ENCODE results near the gene YY1AP1.

- TF ChIP-seq POLR2AphosphoS5 (IDR thresholded peaks at IDR 0.05) = no peak
- TF ChIP-seq, protein P1, sequence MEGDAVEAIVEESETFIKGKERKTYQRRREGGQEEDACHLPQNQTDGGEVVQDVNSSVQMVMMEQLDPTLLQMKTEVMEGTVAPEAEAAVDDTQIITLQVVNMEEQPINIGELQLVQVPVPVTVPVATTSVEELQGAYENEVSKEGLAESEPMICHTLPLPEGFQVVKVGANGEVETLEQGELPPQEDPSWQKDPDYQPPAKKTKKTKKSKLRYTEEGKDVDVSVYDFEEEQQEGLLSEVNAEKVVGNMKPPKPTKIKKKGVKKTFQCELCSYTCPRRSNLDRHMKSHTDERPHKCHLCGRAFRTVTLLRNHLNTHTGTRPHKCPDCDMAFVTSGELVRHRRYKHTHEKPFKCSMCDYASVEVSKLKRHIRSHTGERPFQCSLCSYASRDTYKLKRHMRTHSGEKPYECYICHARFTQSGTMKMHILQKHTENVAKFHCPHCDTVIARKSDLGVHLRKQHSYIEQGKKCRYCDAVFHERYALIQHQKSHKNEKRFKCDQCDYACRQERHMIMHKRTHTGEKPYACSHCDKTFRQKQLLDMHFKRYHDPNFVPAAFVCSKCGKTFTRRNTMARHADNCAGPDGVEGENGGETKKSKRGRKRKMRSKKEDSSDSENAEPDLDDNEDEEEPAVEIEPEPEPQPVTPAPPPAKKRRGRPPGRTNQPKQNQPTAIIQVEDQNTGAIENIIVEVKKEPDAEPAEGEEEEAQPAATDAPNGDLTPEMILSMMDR (IDR thresholded peaks at IDR 0.05 in 8 of 11, conservative IDR thresholded peaks at IDR 0.05 in 3 of 11) = no peak
- no peak for TF ChIP-seq POLR2A (IDR thresholded peaks at IDR 0.05)
Observed at GRCh38 chr1:155649676-155650075, 38.9 kb downstream of the YY1AP1 start.

All from spleen (tissue), 7 donors.